ENCODE measurements around the gene CLEC4M. TPM values are rescaled to one million over a fixed set of nuclear protein-coding genes. Genes with fewer than 3 reads are reported as not detected.
"Not testable (repeated sequence)": the region's sequence is repeated elsewhere in the genome, so short reads cannot be mapped to it uniquely, and the experiment has no call there.

CLEC4M gene
- total RNA-seq, 4 donors from 2014 or later = 2.4 TPM; not detected in 3

GRCh38 chr19:7744871-7745650 lies 18.0 kb upstream of the CLEC4M start:
- no peak for DNase-seq (ENCODE audit: low spot score in 2 of 2)
- Histone ChIP-seq H3K4me1 (no peaks in the 10 kb centered on the region), H3K9me3 (no peaks in the 10 kb centered on the region), H3K27ac (no peak overlapping the region), H3K27me3 (no peaks in the 10 kb centered on the region), H3K4me3 (no peak overlapping the region), H3K36me3 (no peaks in the 10 kb centered on the region)
- no peak for TF ChIP-seq POLR2A (IDR thresholded peaks at IDR 0.05)
- no peak for TF ChIP-seq EP300 (IDR thresholded peaks at IDR 0.05)
- TF ChIP-seq CTCF (IDR thresholded peaks at IDR 0.05) = no peak
- 84 to 86% methylated on average over 11 to 12 of the region's 12 CpGs for WGBS, 2 donors

- not testable (repeated sequence) for H3K4me3 ChIP-seq, H3K4me1 ChIP-seq
Observed at GRCh38 chr19:7746306-7746705, 16.7 kb upstream of the CLEC4M start.

GRCh38 chr19:7746903-7747884 lies 15.8 kb upstream of the CLEC4M start, which contains the start of gene CD209:
TSS of gene CD209 (minus strand) at chr19:7747534. CDS start at chr19:7747511, 23 bp downstream.
- Histone ChIP-seq H3K36me3 (no peaks in the 10 kb centered on the region), H3K27me3 (no peaks in the 10 kb centered on the region), H3K4me1 (no peaks in the 10 kb centered on the region), H3K4me3 (no peak within 1 kb of the TSS), H3K27ac (no peak within 1 kb of the TSS), H3K9me3 (no peaks in the 10 kb centered on the region)
- 49 to 57% methylated on average over 7 of the region's 7 CpGs for WGBS, 2 donors
- no peak for TF ChIP-seq EP300 (IDR thresholded peaks at IDR 0.05)
- no peak for TF ChIP-seq CTCF (IDR thresholded peaks at IDR 0.05)
- TF ChIP-seq POLR2A (IDR thresholded peaks at IDR 0.05) = no peak
- DNase-seq (ENCODE audit: low spot score in 2 of 2) = no peak

More at GRCh38 chr19:7746306-7746705, 16.7 kb upstream of the CLEC4M start:
- H3K27ac ChIP-seq; DNase-seq (ENCODE audit: low spot score in 2 of 2); H3K9me3 ChIP-seq; H3K36me3 ChIP-seq; H3K27me3 ChIP-seq: not testable (repeated sequence)
- 68% methylated on average over 4 of the region's 4 CpGs; no CpG with 5 or more reads in 1 of the 2 donors for WGBS, 2 donors

- Histone ChIP-seq H3K27ac (no peak overlapping the region), H3K36me3 (no peaks in the 10 kb centered on the region), H3K4me1 (no peaks in the 10 kb centered on the region), H3K9me3 (no peaks in the 10 kb centered on the region), H3K27me3 (no peaks in the 10 kb centered on the region), H3K4me3 (no peak overlapping the region)
- no peak for DNase-seq (ENCODE audit: low spot score in 2 of 2)
- WGBS, 2 donors = 59 to 63% methylated on average over 2 of the region's 2 CpGs
- no peak for TF ChIP-seq EP300 (IDR thresholded peaks at IDR 0.05)
Observed at GRCh38 chr19:7748171-7748570, 14.9 kb upstream of the CLEC4M start.

- no peaks in the 10 kb centered on the region for H3K36me3 ChIP-seq
- 19 to 31% methylated on average over 4 of the region's 4 CpGs for WGBS, 2 donors
- H3K27ac ChIP-seq = no peak overlapping the region
- no peaks in the 10 kb centered on the region for H3K27me3 ChIP-seq
- DNase-seq (ENCODE audit: low spot score in 2 of 2) = no peak
- TF ChIP-seq EP300 (IDR thresholded peaks at IDR 0.05) (no peak), CTCF (IDR thresholded peaks at IDR 0.05) (no peak), POLR2A (IDR thresholded peaks at IDR 0.05) (no peak)
- no peak overlapping the region for H3K4me3 ChIP-seq
- no peaks in the 10 kb centered on the region for H3K4me1 ChIP-seq
- H3K9me3 ChIP-seq = no peaks in the 10 kb centered on the region
Observed at GRCh38 chr19:7748756-7749155, 14.3 kb upstream of the CLEC4M start.
